IPS-18a (cell line): ENCODE results near the gene PDZD2.

ENCODE experiments used
- H3K27ac ChIP-seq: one replicate; pipeline ENCODE4 v1.5.1; 2013; ENCODE audit warnings: low read length
- H3K27me3 ChIP-seq: one replicate; pipeline ENCODE4 v1.6.1; 2013; ENCODE audit warnings: mild to moderate bottlenecking, low read length; ENCODE audit not compliant: control insufficient read depth, insufficient read depth
- H3K36me3 ChIP-seq: one replicate; pipeline ENCODE4 v1.6.1; 2013; ENCODE audit warnings: low read depth, low read length; ENCODE audit not compliant: control insufficient read depth
- H3K4me1 ChIP-seq: one replicate; pipeline ENCODE4 v1.6.1; 2013; ENCODE audit warnings: low read depth, low read length; ENCODE audit not compliant: control insufficient read depth
- H3K4me3 ChIP-seq: one replicate; pipeline ENCODE4 v1.5.1; 2013; ENCODE audit warnings: low read length
- H3K9ac ChIP-seq: one replicate; pipeline ENCODE4 v1.6.1; 2013; ENCODE audit warnings: mild to moderate bottlenecking, low read length, moderate library complexity
- H3K9me3 ChIP-seq: one replicate; pipeline ENCODE4 v1.6.1; 2013; ENCODE audit warnings: low read depth, low read length; ENCODE audit not compliant: control insufficient read depth

The PDZD2 gene

DNA sequence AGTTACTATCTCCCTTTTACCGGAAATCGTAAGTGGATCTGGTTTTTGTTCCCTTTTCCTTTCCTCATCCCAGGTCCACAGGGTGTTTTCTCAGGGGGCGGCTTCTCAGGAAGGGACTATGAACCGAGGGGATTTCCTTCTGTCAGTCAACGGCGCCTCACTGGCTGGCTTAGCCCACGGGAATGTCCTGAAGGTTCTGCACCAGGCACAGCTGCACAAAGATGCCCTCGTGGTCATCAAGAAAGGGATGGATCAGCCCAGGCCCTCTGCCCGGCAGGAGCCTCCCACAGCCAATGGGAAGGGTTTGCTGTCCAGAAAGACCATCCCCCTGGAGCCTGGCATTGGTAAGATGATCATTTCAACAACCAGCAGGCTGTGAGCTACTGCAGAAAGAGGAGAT, 459.4 kb downstream of the PDZD2 start:
- Histone ChIP-seq H3K27me3 (no peaks in the 10 kb centered on the region), H3K4me1 (no peaks in the 10 kb centered on the region), H3K9me3 (no peaks in the 10 kb centered on the region), H3K9ac (no peak overlapping the region), H3K36me3 (peaks cover 29% of the 10 kb centered on the region), H3K27ac (no peak overlapping the region), H3K4me3 (no peak overlapping the region)

GRCh38 chr5:32098890-32099310, 460.0 kb downstream of the PDZD2 start:
- Histone ChIP-seq H3K4me1 (no peaks in the 10 kb centered on the region), H3K27ac (no peak overlapping the region), H3K9ac (no peak overlapping the region), H3K36me3 (peaks cover 35% of the 10 kb centered on the region), H3K4me3 (no peak overlapping the region), H3K27me3 (no peaks in the 10 kb centered on the region), H3K9me3 (no peaks in the 10 kb centered on the region)

DNA sequence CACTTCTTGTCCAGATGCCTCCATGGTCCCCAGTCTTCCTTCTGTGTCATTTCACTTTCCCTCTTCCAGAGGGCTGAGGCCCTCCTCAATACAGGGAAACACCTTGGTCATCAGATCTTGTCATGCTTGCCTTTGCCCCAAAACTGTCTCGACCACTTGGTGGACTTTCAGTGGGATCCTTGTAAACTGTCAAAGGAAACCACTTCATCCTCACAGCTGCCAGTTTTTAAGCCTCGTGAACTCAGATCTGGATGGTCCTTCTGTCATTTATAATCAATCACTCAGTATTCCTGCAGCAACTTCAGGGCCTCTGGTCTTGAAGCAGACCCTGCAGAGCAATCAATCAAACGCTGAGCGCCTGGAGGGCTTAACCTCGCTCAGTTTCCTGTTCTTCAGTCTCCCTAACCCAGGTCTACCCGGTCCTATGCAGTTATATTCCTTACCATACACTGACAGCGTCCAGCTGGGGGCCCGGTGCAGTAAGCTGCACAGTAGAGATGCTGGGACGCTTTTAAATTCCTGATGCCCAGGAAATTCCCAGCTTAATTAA, 460.6 kb downstream of the PDZD2 start:
- Histone ChIP-seq H3K4me3 (no peak overlapping the region), H3K4me1 (no peaks in the 10 kb centered on the region), H3K27ac (no peak overlapping the region), H3K9me3 (no peaks in the 10 kb centered on the region), H3K36me3 (peaks cover 38% of the 10 kb centered on the region), H3K27me3 (no peaks in the 10 kb centered on the region), H3K9ac (no peak overlapping the region)

DNA sequence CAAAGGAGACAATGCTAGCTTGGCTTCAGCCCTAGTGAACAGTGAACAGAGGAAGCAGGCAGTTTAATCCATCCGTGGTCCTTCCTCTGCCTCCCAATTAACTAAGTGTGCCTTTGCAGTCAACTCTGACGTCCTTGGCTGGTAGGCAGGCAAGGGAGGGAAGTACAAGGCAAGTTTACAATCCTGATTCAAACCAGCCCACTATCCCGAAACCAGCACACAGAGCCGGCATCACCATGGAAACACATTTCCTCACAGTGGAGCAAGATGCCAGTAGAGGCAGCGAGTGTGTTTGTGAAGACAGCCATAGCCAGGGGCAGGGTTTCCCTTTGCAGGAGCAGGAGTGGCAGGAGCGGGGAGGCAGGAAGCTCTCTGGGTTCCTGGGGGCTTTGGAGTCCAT, 461.3 kb downstream of the PDZD2 start:
- Histone ChIP-seq H3K27me3 (no peaks in the 10 kb centered on the region), H3K9me3 (no peaks in the 10 kb centered on the region), H3K4me1 (no peaks in the 10 kb centered on the region), H3K4me3 (no peak overlapping the region), H3K9ac (no peak overlapping the region), H3K36me3 (peaks cover 38% of the 10 kb centered on the region), H3K27ac (no peak overlapping the region)

DNA sequence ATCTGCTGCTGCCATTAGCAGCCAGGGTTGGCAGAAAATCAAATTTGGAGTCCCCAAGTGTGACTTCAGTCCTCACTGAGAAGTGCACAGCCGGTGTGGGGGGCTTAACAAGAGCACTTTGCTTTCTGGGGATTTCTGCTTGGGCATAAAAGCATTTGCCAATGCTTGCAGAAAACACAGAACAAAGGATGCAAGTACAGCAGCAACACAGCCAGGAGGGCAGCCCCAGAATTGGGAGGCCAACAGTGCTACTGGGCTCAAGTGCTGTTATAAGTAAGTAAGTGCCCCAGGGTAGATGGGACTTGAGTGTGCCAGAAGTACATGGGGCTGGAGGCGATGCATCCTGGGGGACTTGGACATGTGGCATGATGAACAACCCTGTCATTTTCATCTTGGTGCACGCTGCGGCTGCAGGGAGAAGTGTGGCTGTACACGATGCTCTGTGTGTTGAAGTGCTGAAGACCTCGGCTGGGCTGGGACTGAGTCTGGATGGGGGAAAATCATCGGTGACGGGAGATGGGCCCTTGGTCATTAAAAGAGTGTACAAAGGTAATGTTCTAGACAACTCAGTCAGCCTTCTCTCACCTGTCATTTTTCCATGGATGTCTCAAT, 461.9 kb downstream of the PDZD2 start:
- Histone ChIP-seq H3K4me1 (no peaks in the 10 kb centered on the region), H3K4me3 (no peak overlapping the region), H3K27ac (no peak overlapping the region), H3K9me3 (no peaks in the 10 kb centered on the region), H3K9ac (no peak overlapping the region), H3K36me3 (peaks cover 44% of the 10 kb centered on the region), H3K27me3 (no peaks in the 10 kb centered on the region)

DNA sequence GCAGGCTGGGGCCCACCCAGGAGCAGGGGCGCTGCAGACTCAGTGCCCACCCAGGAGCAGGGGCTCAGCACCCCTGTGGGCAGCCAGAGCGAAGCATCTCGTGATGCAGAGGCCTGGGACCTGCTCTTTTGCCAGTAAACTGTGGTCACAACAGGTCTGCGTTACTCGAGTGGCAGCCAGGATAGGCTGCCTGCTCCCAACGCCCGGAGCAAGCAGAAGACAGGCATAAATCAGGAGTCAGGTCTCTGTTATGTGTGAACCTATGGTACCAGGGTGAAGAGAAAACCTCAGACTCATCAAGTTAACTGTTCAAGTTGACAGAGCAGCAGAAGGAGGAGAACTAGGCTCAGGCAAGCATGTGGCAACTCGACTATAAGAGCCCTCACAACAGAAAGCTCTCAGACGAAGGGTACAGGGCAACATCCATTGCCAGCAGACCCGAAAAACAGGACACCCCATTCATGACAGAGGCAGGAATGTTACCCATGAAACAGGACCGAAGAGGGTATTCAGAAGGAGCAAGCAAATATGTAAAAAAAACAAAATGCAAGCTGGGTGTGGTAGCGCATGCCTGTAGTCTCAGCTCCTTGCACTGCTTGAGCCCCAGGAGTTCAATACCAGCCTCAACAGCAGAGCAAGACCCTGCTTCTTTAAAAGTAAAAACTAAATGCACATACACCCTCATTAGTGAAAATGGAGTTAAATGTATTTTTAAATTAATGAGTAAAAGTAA, 463.5 kb downstream of the PDZD2 start:
- H3K27me3 ChIP-seq = no peaks in the 10 kb centered on the region
- peaks cover 58% of the 10 kb centered on the region for H3K36me3 ChIP-seq
- H3K9ac ChIP-seq = no peak overlapping the region
- no peaks in the 10 kb centered on the region for H3K4me1 ChIP-seq
- H3K27ac ChIP-seq = no peak overlapping the region
- no peak overlapping the region for H3K4me3 ChIP-seq
- no peaks in the 10 kb centered on the region for H3K9me3 ChIP-seq

GRCh38 chr5:32103521-32103920, 464.6 kb downstream of the PDZD2 start:
- no peaks in the 10 kb centered on the region for H3K9me3 ChIP-seq
- no peaks in the 10 kb centered on the region for H3K27me3 ChIP-seq
- peaks cover 62% of the 10 kb centered on the region for H3K36me3 ChIP-seq
- H3K4me3 ChIP-seq = no peak overlapping the region
- H3K9ac ChIP-seq = no peak overlapping the region
- H3K27ac ChIP-seq = no peak overlapping the region
- H3K4me1 ChIP-seq = no peaks in the 10 kb centered on the region

DNA sequence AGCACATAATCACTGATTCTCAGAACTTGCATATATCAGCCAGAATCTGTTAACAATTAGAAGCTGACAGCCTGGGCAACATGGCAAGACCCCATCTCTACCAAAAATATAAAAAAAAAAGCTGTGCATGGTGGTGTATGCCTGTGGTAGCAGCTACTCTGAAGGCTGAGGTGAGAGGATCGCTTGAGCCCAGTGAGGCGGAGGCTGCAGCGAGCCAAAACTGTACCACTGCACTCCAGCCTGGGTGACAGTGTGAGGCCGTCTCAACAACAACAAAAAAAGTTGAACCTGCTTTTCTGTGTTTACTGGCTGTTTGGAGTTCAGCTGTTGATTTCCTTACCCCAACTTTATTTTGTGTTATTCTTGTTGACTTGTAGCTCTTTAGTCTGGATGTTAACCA, 468.4 kb downstream of the PDZD2 start:
- Histone ChIP-seq H3K27me3 (no peaks in the 10 kb centered on the region), H3K4me3 (no peak overlapping the region), H3K36me3 (peaks cover 70% of the 10 kb centered on the region), H3K9me3 (no peaks in the 10 kb centered on the region), H3K27ac (no peak overlapping the region), H3K9ac (no peak overlapping the region), H3K4me1 (no peaks in the 10 kb centered on the region)

- Histone ChIP-seq H3K4me3 (no peak overlapping the region), H3K36me3 (peaks cover 63% of the 10 kb centered on the region)
Observed at GRCh38 chr5:32108167-32108566, 469.2 kb downstream of the PDZD2 start.

DNA sequence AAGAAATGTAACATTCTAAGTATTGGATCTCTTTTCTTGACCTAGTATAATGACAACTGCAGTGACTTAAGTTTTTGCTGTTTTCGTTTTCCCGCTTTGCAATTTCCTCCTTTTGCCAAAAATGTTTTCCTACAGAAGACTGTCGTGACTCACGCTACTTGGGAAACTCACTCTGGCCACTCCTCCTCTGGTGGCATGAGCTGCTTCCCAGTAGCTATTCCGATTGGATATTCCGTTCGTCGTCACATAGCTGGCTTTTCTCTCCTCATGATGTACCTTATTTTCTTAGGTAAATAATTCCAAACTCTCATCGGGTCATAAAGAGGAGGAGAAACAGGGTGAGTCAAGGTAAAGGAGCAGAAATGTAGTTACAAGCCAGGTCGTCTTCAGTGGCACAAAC, 470.3 kb downstream of the PDZD2 start:
- Histone ChIP-seq H3K9me3 (no peaks in the 10 kb centered on the region), H3K27me3 (no peaks in the 10 kb centered on the region), H3K4me3 (no peak overlapping the region), H3K36me3 (peaks cover 54% of the 10 kb centered on the region), H3K27ac (no peak overlapping the region), H3K9ac (no peak overlapping the region), H3K4me1 (no peaks in the 10 kb centered on the region)

More at GRCh38 chr5:32108167-32108566, 469.2 kb downstream of the PDZD2 start:
- Histone ChIP-seq H3K27ac (no peak overlapping the region), H3K9me3 (no peaks in the 10 kb centered on the region), H3K9ac (no peak overlapping the region), H3K4me1 (no peaks in the 10 kb centered on the region), H3K27me3 (no peaks in the 10 kb centered on the region)

DNA sequence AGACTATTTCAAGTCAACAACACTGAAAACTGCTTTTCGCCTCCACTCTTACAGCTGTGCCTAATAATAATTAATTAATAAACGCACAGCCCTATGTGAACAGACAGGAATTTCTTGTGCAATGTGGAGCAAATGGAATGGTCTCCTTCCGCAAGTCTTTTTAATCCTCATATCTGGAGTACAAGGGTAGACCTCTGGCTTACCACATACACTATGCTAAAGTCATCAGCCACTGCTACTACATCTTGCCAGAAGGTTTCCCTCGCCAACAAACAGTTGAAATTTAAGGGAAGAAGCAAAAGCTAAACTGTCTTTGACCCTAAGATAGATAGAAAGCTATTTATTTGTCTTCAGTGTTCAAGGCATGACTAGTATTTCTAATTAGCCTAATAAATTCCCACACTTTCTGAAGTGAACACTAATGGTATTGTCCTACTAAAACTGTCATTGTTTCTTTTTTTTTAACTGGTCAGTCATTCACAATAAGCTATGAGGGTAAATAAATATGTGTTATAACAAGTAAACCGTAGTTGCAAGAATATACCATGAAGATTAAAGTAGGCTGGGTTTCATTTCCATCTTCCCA, 471.3 kb downstream of the PDZD2 start:
- Histone ChIP-seq H3K4me1 (no peaks in the 10 kb centered on the region), H3K9me3 (no peaks in the 10 kb centered on the region), H3K9ac (no peak overlapping the region), H3K27ac (no peak overlapping the region), H3K4me3 (no peak overlapping the region), H3K27me3 (no peaks in the 10 kb centered on the region), H3K36me3 (peaks cover 54% of the 10 kb centered on the region)
